Activated CD8-positive, alpha-beta memory T cell treated with anti-CD3 and anti-CD28 coated beads for 36 hours (primary cell): ENCODE results near the gene FAIM2. TPM values are rescaled to one million over a fixed set of nuclear protein-coding genes. Genes with fewer than 3 reads are reported as not detected.

Experiments
- CTCF ChIA-PET: fragments of 350-600 bp; sonication (Branson Sonifier 250); formaldehyde crosslinking; loops from one replicate; lab custom pipeline; 2021; ENCODE audit warnings: antibody characterized with exemption; lab: Charles Lee
- POLR2A ChIA-PET: fragments of 350-600 bp; sonication (Branson Sonifier 250); formaldehyde crosslinking; loops from one replicate; lab custom pipeline; 2021; ENCODE audit warnings: antibody characterized with exemption; lab: Charles Lee
- total RNA-seq, 2 experiments: library from RNA; stranded (reverse); gene quantifications; one replicate each; pipeline ENCODE4 v1.2.3, GENCODE V29; 2021

Gene FAIM2
- total RNA-seq, 2 experiments from 2014 or later, result 0.23 to 1.0 TPM

- ChIA-PET CTCF (no interaction called here), POLR2A (no interaction called here)
These were observed 20.3 kb upstream of the FAIM2 start for GRCh38 chr12:49923880-49924556.

GRCh38 chr12:49923035-49923644 is 19.4 kb upstream of the FAIM2 start:
- CTCF ChIA-PET, result no interaction called here
- POLR2A ChIA-PET, result no interaction called here

DNA sequence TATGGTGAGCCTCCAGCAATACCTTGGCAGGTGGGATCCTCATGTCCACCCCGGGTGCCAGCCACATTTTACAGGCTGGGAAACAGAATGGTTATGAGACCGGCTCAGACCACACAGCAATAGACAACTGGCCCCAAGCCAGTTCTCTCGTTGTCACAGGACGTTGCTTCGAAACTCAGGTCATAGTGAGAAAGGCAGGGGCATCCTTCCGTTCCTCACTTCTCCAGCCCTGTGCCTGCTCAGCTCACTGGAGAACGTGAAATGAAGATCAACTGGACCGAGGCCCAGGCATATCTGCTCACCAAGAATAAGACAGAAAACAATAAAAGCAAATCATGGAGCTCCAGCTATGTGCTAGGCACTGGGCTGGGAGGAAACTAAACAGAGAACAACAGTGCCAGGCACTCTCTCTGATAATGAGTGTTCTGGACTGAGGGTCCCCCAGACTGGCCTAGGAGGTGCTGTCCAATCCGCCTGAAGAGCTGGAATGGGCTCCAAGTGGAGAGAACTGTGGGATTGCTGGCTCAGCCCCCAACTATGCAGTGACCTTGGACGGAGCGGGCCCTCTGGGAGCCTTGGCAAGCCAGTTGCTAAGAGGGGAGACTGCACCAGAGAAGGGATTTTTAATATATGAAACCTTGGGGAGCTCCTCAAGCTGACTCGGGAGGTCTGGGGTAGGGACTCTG is 18.8 kb upstream of the FAIM2 start:
- ChIA-PET POLR2A (interaction anchor here (0.5 kb wide), 1 partner anchor 139 kb away, joined by 3 read pairs; no protein-coding TSS in a partner anchor), CTCF (no interaction called here)

DNA sequence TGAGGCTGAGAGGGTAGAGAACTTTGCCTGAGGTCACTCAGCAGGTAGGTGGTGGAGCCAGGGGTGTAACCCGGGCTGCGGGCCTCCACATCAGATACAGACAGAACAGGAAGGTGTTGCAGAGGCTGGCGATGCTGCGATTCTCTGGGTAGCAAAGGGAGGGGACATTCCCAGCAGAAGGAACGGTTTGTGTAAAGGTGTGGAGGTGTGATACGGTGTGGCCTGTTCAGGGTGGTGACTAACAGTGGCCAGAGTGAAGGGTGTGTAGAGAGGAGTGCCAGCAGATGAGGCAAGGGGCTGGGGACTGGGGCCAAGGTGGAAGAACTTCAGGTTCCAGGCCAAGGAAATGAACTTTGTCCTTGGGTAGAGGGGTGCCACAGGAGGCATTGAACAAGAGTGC is 18.2 kb upstream of the FAIM2 start:
- CTCF ChIA-PET, result no interaction called here

DNA sequence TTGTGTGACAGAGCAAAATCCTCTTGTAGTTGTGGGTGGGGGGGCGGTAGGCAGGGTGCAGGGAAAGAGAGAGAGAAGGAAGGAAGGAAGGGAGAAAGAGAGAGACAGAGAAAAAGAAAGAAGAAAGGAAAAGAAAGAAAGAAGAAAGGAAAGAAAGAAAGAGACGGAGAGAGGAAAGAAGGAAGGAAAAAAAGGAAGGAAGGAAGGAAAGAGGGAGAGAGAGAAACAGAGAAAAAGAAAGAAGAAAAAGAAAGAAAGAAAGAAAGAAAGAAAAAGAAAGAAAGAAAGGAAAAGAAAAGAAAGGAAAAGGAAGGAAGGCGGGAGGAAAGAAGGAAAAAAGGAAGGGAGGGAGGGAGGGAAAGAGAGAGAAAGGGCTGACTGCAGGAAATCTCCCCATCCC is 17.6 kb upstream of the FAIM2 start:
- CTCF ChIA-PET, result no interaction called here
- POLR2A ChIA-PET, result no interaction called here

More for the DNA sequence above, 18.2 kb upstream of the FAIM2 start:
- POLR2A ChIA-PET, result interaction anchor here (0.5 kb wide), 1 partner anchor 139 kb away, joined by 3 read pairs; no protein-coding TSS in a partner anchor

DNA sequence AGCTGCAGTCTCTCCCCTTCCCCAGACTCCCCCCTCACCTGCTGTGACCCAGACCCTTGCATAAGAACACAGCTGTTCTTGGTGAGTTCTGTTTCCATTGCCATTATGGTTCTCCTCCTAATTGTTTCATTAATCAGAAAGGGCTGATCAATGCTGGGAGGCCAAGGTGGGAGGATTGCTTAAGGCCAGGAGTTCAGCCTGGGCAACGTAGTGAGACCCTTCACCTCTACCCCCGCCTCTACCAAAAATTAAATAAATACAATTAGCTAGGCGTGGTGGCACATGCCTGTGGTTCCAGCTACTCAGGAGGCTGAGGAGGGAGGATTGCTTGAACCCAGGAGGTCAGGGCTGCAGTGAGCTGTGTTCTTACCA is 17.2 kb upstream of the FAIM2 start:
- ChIA-PET CTCF (no interaction called here), POLR2A (no interaction called here)

DNA sequence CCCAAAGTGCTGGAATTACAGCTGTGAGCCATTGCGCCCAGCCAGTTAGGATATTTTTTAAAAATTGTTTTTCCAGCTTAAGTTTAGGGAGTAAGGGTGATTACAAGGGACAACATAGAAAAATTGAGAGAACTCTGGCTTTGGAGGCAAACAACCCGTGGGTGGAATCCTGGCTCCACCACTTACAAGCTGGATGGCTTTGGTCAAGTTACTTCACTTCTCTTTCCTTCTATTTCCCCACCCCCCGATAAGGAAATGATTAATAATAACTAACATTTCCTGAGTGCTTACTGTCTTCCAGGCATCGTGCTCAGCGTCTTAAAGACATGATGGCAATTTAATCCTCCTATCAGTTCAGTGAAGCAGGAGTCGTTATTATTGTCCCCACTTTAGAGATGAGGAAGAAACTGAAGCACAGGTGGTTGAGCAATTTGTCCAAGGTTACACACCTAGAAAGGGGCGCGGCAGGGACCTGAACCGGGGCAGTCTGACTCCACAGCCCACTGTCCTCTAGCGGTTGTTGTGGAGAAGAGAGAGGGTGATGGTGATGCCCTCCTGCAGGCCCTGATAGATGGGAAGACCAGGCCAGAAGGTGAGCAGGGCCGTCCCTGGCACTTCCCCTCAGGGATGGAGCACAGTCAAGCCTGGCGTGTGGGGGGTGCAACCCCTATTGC is 16.7 kb upstream of the FAIM2 start:
- CTCF ChIA-PET, result no interaction called here
- POLR2A ChIA-PET, result no interaction called here

DNA sequence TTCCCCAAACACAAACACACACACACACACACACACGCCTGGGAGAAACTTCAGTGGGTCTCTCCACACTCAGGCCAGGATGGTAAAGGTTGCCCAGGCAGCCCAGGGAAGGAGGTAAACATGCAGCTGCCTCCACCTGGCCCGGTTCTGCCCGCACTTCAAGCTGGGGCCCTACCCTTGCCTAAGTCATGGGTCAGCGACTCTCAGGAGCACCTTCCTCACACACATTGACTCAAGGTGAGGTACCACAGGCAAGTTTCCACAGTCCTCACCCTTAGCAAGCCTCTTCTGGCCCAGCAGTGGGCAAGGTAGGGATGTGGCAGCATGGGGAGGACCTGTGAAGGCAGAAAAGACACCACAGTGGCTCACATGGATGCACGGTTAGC is 14.1 kb upstream of the FAIM2 start:
- ChIA-PET CTCF (interaction anchor here (1.0 kb wide), 1 partner anchor 25 kb away, joined by 3 read pairs; no protein-coding TSS in a partner anchor), POLR2A (interaction anchor here (0.7 kb wide), 1 partner anchor 10 kb away, joined by 4 read pairs; no protein-coding TSS in a partner anchor)

DNA sequence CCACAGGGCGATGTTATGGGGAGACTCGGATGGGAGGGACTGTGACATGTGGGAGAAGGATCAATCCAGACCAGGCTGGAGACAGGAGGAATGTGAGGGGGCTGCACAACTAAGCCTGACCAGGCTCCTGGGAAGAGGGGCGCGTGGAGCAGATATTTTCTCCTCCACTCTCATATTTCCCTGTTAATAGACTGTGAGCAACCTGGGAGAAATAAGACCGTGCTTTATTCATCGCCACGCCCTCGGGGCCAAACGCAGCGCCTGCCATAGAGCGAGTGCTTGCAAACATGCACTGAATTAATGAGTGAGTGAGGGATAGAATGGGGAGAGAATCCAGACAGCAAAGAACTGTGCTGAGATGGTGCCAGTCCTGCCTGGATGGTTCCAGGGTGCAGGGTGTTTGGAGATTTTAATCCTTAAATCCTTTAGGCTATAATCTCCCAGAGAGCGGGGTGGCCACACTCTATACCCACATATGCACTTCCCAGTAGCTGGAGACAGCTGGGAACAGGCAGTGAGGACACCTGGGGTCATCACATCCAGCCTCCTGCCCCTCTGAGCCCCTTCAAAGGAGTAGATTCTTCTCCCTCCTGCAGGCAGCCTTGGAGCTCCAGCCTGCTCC is 13.6 kb upstream of the FAIM2 start:
- ChIA-PET POLR2A (interaction anchor here (0.7 kb wide), 1 partner anchor 11 kb away, joined by 4 read pairs; no protein-coding TSS in a partner anchor), CTCF (interaction anchor here (1.0 kb wide), 1 partner anchor 26 kb away, joined by 3 read pairs; no protein-coding TSS in a partner anchor)

GRCh38 chr12:49916129-49916919 is 12.6 kb upstream of the FAIM2 start:
- ChIA-PET CTCF (interaction anchor here (0.7 to 1.4 kb wide), 3 partner anchors 14 to 65 kb away, joined by 3 to 4 read pairs (median 3); no protein-coding TSS in a partner anchor), POLR2A (interaction anchor here (0.6 kb wide), 1 partner anchor 543 kb away, joined by 5 read pairs; no protein-coding TSS in a partner anchor)

DNA sequence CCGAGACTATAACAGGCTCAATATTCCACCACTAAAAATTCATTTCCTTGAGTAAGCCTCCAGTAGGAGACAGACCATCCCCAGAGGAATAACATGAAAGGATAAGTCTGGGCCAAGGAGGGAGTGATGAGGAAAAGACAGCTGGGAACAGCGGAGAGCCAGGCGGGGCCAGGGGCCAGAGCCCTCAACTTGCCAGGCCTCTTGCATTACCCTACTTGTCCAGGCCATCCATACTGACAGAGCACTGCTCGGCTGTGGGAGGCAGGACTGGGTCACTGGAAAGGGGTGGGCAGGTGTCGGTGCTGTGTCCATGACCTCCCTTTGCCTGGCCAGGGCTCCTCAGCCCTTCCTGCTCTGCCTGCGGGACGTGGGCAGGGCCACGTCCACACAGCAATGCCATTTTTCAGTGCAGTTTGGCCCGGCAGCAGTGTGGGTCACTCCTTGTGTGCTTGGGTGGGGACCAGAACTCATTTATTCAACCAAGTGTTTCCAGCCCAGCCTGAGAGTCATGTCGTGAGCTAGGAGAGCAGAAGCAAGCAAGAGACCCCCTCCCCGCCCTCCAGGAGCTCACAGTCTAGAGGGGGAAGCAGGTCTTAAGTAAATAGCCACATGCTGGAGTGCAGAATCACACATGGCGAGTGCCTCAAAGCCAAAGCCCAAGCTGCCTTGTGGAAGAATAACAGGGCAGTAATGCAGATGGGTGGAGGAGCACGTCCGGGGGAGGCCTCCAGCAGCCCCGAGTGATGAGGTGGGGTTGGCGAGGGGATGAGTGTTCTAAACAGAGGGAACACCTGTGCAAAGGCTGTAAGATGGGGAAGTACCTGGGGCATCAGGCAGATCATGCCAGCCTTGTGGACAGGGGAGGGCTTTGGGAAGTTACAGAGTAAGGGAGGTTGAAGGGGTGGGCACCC is 8.9 kb upstream of the FAIM2 start:
- ChIA-PET CTCF (interaction anchor here (1.4 kb wide), 1 partner anchor 55 kb away, joined by 3 read pairs; no protein-coding TSS in a partner anchor), POLR2A (no interaction called here)

DNA sequence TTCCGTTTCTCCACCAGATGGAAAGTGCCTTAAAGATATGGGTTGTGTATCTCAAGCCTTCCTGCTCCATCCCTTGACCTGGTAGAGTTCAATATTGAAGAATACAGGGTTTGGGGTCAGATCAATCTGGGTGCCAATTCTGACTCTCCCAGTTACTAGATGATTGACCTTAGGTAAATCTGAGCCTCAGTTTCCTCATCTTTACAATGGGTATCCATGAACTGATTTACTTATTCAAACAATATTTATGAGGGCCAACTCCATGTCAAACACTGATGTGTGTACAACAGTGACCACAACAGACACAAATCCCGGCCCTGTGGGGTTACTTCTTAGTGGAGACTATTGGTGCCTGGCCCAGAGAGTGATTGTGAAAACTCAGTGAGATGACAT is 7.5 kb upstream of the FAIM2 start:
- POLR2A ChIA-PET, result no interaction called here
- CTCF ChIA-PET, result no interaction called here

- ChIA-PET CTCF (no interaction called here), POLR2A (no interaction called here)
These were observed 6.9 kb upstream of the FAIM2 start for GRCh38 chr12:49910331-49911212.

- ChIA-PET POLR2A (no interaction called here), CTCF (no interaction called here)
These were observed 6.1 kb upstream of the FAIM2 start for GRCh38 chr12:49909826-49910225.

- CTCF ChIA-PET, result no interaction called here
- POLR2A ChIA-PET, result no interaction called here
These were observed 5.7 kb upstream of the FAIM2 start for GRCh38 chr12:49909356-49909755.

DNA sequence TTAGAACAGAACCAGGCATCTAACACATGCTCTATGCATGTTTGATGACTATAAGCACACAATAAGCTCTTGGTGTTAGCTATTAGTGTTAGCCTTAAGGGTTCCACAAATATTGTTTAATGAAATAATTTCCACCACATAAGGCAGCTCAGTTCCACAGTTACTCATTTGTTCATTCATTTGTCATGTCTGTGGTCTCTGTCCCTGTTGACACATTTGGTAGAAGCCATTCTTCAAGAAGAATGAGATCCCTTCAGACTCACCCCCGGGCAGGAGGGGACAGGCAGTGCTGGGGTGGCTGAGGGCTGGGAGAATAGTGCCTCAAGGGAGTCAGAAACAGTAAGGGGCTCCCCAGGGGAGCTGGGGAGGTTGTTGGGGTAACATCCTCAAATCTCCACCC is 3.7 kb upstream of the FAIM2 start:
- POLR2A ChIA-PET, result no interaction called here
- CTCF ChIA-PET, result interaction anchor here (0.6 to 1.6 kb wide), 3 partner anchors 38 to 70 kb away, joined by 3 to 4 read pairs (median 3); no protein-coding TSS in a partner anchor
